Measurements from ENCODE around the gene HBZ.
"Not testable (repeated sequence)": the region's sequence is repeated elsewhere in the genome, so short reads cannot be mapped to it uniquely, and the experiment has no call there.

Gene HBZ

GRCh38 chr16:122361-122760 is 30.1 kb upstream of the HBZ start:
- no peak for ATAC-seq
- no peak for TF ChIP-seq ZNF8 (CRISPR knock-in tag; IDR thresholded peaks at IDR 0.05)
- no peak for TF ChIP-seq SNAI2 (CRISPR knock-in tag; IDR thresholded peaks at IDR 0.05)

GRCh38 chr16:123558-124350 is 28.7 kb upstream of the HBZ start:
- ATAC-seq, result not testable (repeated sequence)

- ATAC-seq, result no peak
- TF ChIP-seq TSHZ2 (CRISPR knock-in tag; IDR thresholded peaks at IDR 0.05) (no peak), GLIS3 (CRISPR knock-in tag; IDR thresholded peaks at IDR 0.05) (no peak), ISL1 (CRISPR knock-in tag; IDR thresholded peaks at IDR 0.05) (no peak), ZC3H10 (CRISPR knock-in tag; IDR thresholded peaks at IDR 0.05) (no peak), OSR1 (CRISPR knock-in tag; IDR thresholded peaks at IDR 0.05) (no peak)
Measured at GRCh38 chr16:125011-125410, 27.4 kb upstream of the HBZ start.

- ATAC-seq, result no peak
- TF ChIP-seq PPARA (CRISPR knock-in tag; IDR thresholded peaks at IDR 0.05; ENCODE audit: borderline replicate concordance) (no peak), ARNTL (CRISPR knock-in tag; IDR thresholded peaks at IDR 0.05; ENCODE audit: borderline replicate concordance, low read depth) (no peak), BACH2 (CRISPR knock-in tag; IDR thresholded peaks at IDR 0.05; ENCODE audit: borderline replicate concordance) (no peak), ZFP3 (CRISPR knock-in tag; IDR thresholded peaks at IDR 0.05) (no peak), CREB5 (CRISPR knock-in tag; IDR thresholded peaks at IDR 0.05; ENCODE audit: low read depth) (no peak), CSDC2 (CRISPR knock-in tag; IDR thresholded peaks at IDR 0.05) (no peak), CSRNP3 (CRISPR knock-in tag; IDR thresholded peaks at IDR 0.05) (no peak), TSHZ2 (CRISPR knock-in tag; IDR thresholded peaks at IDR 0.05) (no peak), ESRRG (CRISPR knock-in tag; IDR thresholded peaks at IDR 0.05) (no peak), SNAI2 (CRISPR knock-in tag; IDR thresholded peaks at IDR 0.05) (no peak), PATZ1 (CRISPR knock-in tag; IDR thresholded peaks at IDR 0.05; ENCODE audit: borderline replicate concordance) (no peak)
Measured at GRCh38 chr16:129075-129474, 23.4 kb upstream of the HBZ start.

All from SK-N-SH treated with all-trans-retinoic acid at 6 μM for 48 hours (cell line).